ENCODE results near the gene NAA38.

GRCh38 chr17:7883781-7884386, 26.5 kb upstream of the NAA38 start:
- TF ChIP-seq CTCF (IDR thresholded peaks at IDR 0.05; ENCODE audit: low read length) (no peak), EZH2 (IDR thresholded peaks at IDR 0.05; ENCODE audit: borderline replicate concordance, low read length) (no peak)

Measured in OCI-LY1 (cell line).